SK-N-SH treated with all-trans-retinoic acid at 6 μM for 48 hours (cell line): ENCODE results near the gene ADD3.
"Not testable (repeated sequence)": the region's sequence is repeated elsewhere in the genome, so short reads cannot be mapped to it uniquely, and the experiment has no call there.

ENCODE experiments used
- ATAC-seq: fragments of 200-7000 bp; cut with Tn5 transposase; 3 replicates; pipeline ENCODE4 v1.9.1; 2020; ENCODE audit warnings: mild to moderate bottlenecking, moderate library complexity
- ARNTL ChIP-seq: fragments of 450-650 bp; formaldehyde crosslinking; IDR thresholded peaks from 2 replicates; pipeline ENCODE4 v1.5.0; 2020; ENCODE audit warnings: low read depth, mild to moderate bottlenecking, moderate library complexity, borderline replicate concordance
- BACH2 ChIP-seq: fragments of 250-450 bp; sonication (Bioruptor Pico); IDR thresholded peaks from 2 replicates; pipeline ENCODE4 v1.9.0; 2021; ENCODE audit warnings: mild to moderate bottlenecking, borderline replicate concordance
- CSDC2 ChIP-seq: fragments of 250-450 bp; sonication (Bioruptor Pico); IDR thresholded peaks from 2 replicates; pipeline ENCODE4 v1.5.0; 2020; ENCODE audit warnings: mild to moderate bottlenecking, moderate library complexity
- ESRRG ChIP-seq: fragments of 250-450 bp; sonication (Bioruptor Pico); IDR thresholded peaks from 2 replicates; pipeline ENCODE4 v1.6.1; 2021; ENCODE audit warnings: mild to moderate bottlenecking
- GLIS3 ChIP-seq: fragments of 250-450 bp; sonication (Bioruptor Pico); IDR thresholded peaks from 2 replicates; pipeline ENCODE4 v1.5.0; 2020; ENCODE audit warnings: mild to moderate bottlenecking, moderate library complexity
- ISL1 ChIP-seq: fragments of 250-450 bp; sonication (Bioruptor Pico); IDR thresholded peaks from 2 replicates; pipeline ENCODE4 v2.1.2; 2022; ENCODE audit warnings: mild to moderate bottlenecking, moderate library complexity
- OSR1 ChIP-seq: fragments of 250-450 bp; sonication (Bioruptor Pico); IDR thresholded peaks from 2 replicates; pipeline ENCODE4 v1.8.0; 2022; ENCODE audit warnings: moderate library complexity, mild to moderate bottlenecking, inconsistent platforms
- PPARA ChIP-seq: fragments of 250-450 bp; sonication (Bioruptor Pico); IDR thresholded peaks from 2 replicates; pipeline ENCODE4 v1.5.0; 2020; ENCODE audit warnings: mild to moderate bottlenecking, borderline replicate concordance
- RARB ChIP-seq: fragments of 250-450 bp; sonication (Bioruptor Pico); IDR thresholded peaks from 2 replicates; pipeline ENCODE4 v1.8.0; 2021; ENCODE audit warnings: mild to moderate bottlenecking, moderate library complexity
- SNAI2 ChIP-seq: fragments of 250-450 bp; sonication (Bioruptor Pico); IDR thresholded peaks from 2 replicates; pipeline ENCODE4 v1.5.0; 2020; ENCODE audit warnings: mild to moderate bottlenecking, moderate library complexity
- TCF4 ChIP-seq: fragments of 250-450 bp; sonication (Bioruptor Pico); IDR thresholded peaks from 2 replicates; pipeline ENCODE4 v1.8.0; 2021; ENCODE audit warnings: mild to moderate bottlenecking, moderate library complexity, borderline replicate concordance
- TOX ChIP-seq: fragments of 250-450 bp; sonication (Bioruptor Pico); IDR thresholded peaks from 2 replicates; pipeline ENCODE4 v1.8.0; 2021; ENCODE audit warnings: mild to moderate bottlenecking, moderate library complexity, borderline replicate concordance
- ZC3H10 ChIP-seq: fragments of 250-450 bp; sonication (Bioruptor Pico); IDR thresholded peaks from 2 replicates; pipeline ENCODE4 v1.5.1; 2021; ENCODE audit warnings: mild to moderate bottlenecking, moderate library complexity
- ZFP30 ChIP-seq: fragments of 450-650 bp; formaldehyde crosslinking; IDR thresholded peaks from 2 replicates; pipeline ENCODE4 v1.5.0; 2022; ENCODE audit warnings: mild to moderate bottlenecking, moderate library complexity
- ZNF565 ChIP-seq: fragments of 450-650 bp; formaldehyde crosslinking; conservative IDR thresholded peaks from 2 replicates; pipeline ENCODE4 v1.5.0; 2020; ENCODE audit warnings: low read depth, mild to moderate bottlenecking, moderate library complexity
- ZNF70 ChIP-seq: fragments of 450-650 bp; formaldehyde crosslinking; IDR thresholded peaks from 2 replicates; pipeline ENCODE4 v1.5.0; 2020; ENCODE audit warnings: mild to moderate bottlenecking, moderate library complexity
- ZNF8 ChIP-seq: fragments of 450-650 bp; formaldehyde crosslinking; IDR thresholded peaks from 2 replicates; pipeline ENCODE4 v1.5.0; 2020; ENCODE audit warnings: mild to moderate bottlenecking, moderate library complexity
- TF ChIP-seq, protein P1 (sequence below): fragments of 250-450 bp; sonication (Bioruptor Pico); IDR thresholded peaks from 2 replicates; pipeline ENCODE4 v1.5.1; 2021; ENCODE audit warnings: mild to moderate bottlenecking, moderate library complexity
- TF ChIP-seq, protein P2 (sequence below): fragments of 250-450 bp; sonication (Bioruptor Pico); IDR thresholded peaks from 2 replicates; pipeline ENCODE4 v1.5.1; 2020; ENCODE audit warnings: low read depth, mild to moderate bottlenecking, moderate library complexity
- TF ChIP-seq, protein P3 (sequence below): fragments of 250-450 bp; sonication (Bioruptor Pico); IDR thresholded peaks from 2 replicates; pipeline ENCODE4 v1.8.0; 2020; ENCODE audit warnings: mild to moderate bottlenecking, moderate library complexity, borderline replicate concordance
- TF ChIP-seq, protein P4 (sequence below): fragments of 250-450 bp; sonication (Bioruptor Pico); IDR thresholded peaks from 2 replicates; pipeline ENCODE4 v1.8.0; 2021; ENCODE audit warnings: low read depth, mild to moderate bottlenecking, moderate library complexity, borderline replicate concordance

ADD3 gene

DNA sequence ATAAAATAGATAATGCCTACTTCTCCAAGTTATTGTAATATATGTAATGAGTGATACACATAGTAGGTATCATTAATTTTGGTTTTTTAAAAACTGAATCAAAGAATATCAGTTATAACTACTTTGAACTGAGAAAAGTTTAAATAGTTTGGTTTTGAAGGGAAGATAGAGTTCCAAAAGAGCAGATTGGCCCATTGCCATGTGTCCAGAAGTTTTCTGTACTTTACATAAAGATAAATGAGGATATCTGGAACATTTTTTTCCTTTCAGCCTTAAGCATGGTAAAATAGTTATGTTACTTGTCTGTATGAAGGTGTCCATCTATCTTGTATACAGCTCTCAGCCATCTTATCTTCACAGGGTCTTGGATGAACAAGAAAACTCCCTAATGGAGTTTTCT is 101.7 kb downstream of the ADD3 start:
- TF ChIP-seq ZFP30 (CRISPR knock-in tag) = no peak
- no peak for TF ChIP-seq OSR1
- no peak for TF ChIP-seq CSDC2 (CRISPR knock-in tag)
- no peak for TF ChIP-seq RARB (CRISPR knock-in tag)
- TF ChIP-seq, protein P1, sequence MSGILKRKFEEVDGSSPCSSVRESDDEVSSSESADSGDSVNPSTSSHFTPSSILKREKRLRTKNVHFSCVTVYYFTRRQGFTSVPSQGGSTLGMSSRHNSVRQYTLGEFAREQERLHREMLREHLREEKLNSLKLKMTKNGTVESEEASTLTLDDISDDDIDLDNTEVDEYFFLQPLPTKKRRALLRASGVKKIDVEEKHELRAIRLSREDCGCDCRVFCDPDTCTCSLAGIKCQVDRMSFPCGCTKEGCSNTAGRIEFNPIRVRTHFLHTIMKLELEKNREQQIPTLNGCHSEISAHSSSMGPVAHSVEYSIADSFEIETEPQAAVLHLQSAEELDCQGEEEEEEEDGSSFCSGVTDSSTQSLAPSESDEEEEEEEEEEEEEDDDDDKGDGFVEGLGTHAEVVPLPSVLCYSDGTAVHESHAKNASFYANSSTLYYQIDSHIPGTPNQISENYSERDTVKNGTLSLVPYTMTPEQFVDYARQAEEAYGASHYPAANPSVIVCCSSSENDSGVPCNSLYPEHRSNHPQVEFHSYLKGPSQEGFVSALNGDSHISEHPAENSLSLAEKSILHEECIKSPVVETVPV (CRISPR knock-in tag) = no peak
- ATAC-seq = no peak

DNA sequence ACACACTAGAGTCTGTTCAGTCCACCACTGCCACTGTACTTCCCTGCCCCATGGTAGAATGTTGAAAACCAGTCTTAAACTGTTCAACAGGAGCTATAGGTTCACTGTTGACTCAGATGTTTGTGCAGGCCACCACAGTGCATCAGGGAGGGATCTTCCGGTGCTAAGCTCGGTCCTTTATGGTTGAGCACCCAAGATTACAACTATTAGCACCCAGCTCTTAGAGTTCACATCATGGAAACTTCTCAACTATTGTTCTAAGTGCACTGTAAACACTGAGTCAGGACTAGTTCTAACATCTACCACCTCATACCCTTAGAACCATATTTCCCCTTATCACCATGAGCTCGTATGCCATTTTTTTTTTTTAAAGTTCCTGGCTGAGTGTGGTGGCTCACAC is 102.6 kb downstream of the ADD3 start:
- TF ChIP-seq ARNTL = no peak
- TF ChIP-seq TOX (CRISPR knock-in tag) = no peak
- no peak for TF ChIP-seq PPARA (CRISPR knock-in tag)
- no peak for TF ChIP-seq ZNF565
- no peak for TF ChIP-seq GLIS3 (CRISPR knock-in tag)
- TF ChIP-seq TCF4 (CRISPR knock-in tag) = no peak
- no peak for TF ChIP-seq ZFP30 (CRISPR knock-in tag)
- no peak for ATAC-seq

DNA sequence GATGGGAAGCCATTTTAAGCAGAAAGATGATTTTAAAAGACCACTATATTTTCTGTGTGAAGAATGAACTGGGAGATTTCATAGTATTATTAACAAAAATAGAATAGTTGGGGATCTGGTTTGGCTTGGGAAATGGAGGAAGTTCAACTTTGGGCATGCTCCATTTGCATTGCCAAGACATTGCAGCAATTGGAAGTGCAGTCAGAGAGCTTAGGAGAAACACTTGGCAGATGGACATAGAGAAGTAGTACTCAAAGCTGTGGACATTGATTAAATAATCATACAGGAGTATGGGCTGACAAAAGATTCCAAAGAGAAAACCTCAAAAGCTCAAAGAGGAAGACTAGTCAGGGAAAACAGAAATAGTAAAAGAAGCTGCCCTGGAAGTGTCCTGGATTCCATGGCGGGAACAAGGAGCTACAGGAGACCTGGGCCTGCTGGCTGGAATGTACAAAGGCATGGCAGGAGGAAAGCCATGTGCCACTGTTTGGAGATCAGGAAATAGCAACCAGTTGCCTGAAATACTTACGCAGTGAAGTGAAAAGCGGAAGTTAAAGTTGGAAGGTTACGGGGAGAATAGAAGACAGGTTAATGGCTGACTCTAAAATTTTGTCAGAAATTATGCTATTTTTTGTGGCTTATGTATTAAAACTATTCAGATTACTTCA is 106.0 kb downstream of the ADD3 start:
- TF ChIP-seq RARB (CRISPR knock-in tag) (no peak), ZNF70 (CRISPR knock-in tag) (no peak), GLIS3 (CRISPR knock-in tag) (no peak), ESRRG (CRISPR knock-in tag) (no peak), ZNF565 (no peak), PPARA (CRISPR knock-in tag) (no peak), ISL1 (no peak), CSDC2 (CRISPR knock-in tag) (no peak), TOX (CRISPR knock-in tag) (no peak), BACH2 (CRISPR knock-in tag) (no peak), OSR1 (no peak)
- TF ChIP-seq, protein P2, sequence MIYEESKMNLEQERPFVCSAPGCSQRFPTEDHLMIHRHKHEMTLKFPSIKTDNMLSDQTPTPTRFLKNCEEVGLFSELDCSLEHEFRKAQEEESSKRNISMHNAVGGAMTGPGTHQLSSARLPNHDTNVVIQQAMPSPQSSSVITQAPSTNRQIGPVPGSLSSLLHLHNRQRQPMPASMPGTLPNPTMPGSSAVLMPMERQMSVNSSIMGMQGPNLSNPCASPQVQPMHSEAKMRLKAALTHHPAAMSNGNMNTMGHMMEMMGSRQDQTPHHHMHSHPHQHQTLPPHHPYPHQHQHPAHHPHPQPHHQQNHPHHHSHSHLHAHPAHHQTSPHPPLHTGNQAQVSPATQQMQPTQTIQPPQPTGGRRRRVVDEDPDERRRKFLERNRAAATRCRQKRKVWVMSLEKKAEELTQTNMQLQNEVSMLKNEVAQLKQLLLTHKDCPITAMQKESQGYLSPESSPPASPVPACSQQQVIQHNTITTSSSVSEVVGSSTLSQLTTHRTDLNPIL (CRISPR knock-in tag) = no peak
- TF ChIP-seq, protein P3, sequence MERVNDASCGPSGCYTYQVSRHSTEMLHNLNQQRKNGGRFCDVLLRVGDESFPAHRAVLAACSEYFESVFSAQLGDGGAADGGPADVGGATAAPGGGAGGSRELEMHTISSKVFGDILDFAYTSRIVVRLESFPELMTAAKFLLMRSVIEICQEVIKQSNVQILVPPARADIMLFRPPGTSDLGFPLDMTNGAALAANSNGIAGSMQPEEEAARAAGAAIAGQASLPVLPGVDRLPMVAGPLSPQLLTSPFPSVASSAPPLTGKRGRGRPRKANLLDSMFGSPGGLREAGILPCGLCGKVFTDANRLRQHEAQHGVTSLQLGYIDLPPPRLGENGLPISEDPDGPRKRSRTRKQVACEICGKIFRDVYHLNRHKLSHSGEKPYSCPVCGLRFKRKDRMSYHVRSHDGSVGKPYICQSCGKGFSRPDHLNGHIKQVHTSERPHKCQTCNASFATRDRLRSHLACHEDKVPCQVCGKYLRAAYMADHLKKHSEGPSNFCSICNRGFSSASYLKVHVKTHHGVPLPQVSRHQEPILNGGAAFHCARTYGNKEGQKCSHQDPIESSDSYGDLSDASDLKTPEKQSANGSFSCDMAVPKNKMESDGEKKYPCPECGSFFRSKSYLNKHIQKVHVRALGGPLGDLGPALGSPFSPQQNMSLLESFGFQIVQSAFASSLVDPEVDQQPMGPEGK (CRISPR knock-in tag) = no peak
- TF ChIP-seq, protein P1 (CRISPR knock-in tag) = no peak
- ATAC-seq = no peak

DNA sequence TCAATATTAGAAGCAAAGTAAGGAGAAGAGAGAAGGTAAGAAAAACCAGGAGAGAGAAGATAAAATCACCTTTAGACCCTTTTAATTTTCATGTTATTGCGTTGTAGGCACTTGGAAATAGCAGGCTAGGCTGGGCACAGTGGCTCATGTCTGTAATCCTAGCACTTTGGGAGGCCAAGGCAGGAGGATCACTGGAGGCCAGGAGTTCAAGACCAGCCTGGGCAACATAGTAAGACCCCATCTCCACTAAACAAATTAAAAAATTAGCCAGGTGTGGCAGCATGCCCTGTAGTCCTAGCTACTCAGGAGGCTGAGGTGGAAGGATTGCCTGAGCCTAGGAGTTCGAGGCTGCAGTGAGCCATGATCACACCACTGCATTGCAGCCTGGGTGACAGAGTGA is 106.9 kb downstream of the ADD3 start:
- not testable (repeated sequence) for ATAC-seq

DNA sequence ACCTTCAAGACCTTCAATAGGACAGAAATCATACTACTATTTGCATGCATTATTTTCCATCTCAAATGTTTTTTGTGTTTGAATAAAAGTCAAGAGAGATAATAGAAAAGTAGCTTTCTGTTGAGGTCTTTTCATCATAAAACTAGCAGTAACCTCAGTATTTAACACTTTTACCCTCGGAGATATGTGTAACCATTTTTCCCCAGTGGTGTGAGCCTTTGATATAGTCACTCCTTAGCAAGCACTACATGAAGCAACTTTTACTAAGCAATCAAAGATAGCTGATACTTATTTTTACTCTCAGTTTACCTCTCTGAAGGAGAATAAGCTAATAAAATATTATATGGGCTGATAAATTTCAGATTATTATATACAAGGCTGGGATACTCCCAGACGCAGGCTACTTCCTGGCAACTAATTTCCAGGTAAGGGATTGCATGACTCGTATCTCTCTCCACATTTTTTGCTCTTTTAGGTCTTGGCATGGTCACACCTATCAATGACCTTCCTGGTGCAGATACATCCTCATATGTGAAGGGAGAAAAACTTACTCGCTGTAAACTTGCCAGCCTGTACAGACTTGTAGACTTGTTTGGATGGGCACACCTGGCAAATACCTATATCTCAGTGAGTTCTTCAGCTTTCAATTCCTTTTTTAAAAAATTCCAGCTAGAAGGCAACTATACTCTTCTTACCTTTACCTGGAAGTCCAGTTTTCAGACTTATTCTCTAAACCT is 108.2 kb downstream of the ADD3 start:
- ATAC-seq = no peak
- TF ChIP-seq TCF4 (CRISPR knock-in tag) (no peak), ZC3H10 (CRISPR knock-in tag) (no peak), OSR1 (no peak), GLIS3 (CRISPR knock-in tag) (no peak), ZNF8 (CRISPR knock-in tag) (no peak), BACH2 (CRISPR knock-in tag) (no peak), SNAI2 (CRISPR knock-in tag) (no peak)
- TF ChIP-seq, protein P1 (CRISPR knock-in tag) = no peak
- TF ChIP-seq, protein P4, sequence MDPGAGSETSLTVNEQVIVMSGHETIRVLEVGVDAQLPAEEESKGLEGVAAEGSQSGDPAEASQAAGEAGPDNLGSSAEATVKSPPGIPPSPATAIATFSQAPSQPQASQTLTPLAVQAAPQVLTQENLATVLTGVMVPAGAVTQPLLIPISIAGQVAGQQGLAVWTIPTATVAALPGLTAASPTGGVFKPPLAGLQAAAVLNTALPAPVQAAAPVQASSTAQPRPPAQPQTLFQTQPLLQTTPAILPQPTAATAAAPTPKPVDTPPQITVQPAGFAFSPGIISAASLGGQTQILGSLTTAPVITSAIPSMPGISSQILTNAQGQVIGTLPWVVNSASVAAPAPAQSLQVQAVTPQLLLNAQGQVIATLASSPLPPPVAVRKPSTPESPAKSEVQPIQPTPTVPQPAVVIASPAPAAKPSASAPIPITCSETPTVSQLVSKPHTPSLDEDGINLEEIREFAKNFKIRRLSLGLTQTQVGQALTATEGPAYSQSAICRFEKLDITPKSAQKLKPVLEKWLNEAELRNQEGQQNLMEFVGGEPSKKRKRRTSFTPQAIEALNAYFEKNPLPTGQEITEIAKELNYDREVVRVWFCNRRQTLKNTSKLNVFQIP (CRISPR knock-in tag) = no peak
